HG02870 (cell line): Measurements from ENCODE around the gene SLC6A2.

Experiments
- ATAC-seq: cut with Tn5 transposase; IDR thresholded peaks from one replicate; pipeline ENCODE4 v1.9.1; 2021; ENCODE audit warnings: mild to moderate bottlenecking, moderate library complexity; ENCODE audit not compliant: unreplicated experiment

SLC6A2 gene

DNA sequence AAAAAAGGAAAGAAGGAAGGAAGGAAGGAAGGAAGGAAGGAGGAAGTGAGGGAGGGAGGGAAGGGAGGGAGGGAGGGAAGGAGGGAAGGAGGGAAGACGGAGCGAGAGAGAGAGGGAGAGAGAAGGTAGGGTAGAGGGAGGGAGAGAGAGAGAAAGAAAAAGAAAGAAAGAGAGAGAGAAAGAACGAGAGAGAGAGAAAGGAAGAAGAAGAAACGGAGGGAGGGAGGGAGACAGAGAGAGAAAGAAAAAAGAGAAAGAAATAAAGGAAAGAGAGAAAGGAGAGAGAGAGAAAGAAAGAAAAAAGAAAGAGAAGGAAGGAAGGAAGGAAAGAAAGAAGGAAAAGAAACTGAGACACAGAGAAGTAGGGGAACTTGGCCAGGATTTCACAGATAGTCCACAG is 8.4 kb upstream of the SLC6A2 start:
- no peak for ATAC-seq

DNA sequence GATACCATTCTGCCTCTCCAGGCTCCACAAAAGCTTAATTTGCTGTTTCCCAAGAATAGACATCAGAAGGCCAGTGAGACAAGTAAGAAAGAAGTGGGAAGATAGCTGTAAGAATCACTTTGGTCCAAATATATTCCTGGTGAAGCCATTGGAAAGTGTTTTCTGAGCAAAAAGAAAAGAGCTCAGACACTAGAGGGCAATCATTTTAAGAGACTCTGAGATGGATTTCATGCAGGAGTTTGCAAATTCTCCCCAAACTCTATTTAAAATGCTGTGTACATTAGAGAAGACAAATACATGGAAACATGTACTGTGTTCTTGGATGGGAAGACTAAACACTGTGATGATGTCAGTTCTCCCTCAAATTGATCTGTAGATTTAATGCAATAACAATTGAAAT is 8.0 kb upstream of the SLC6A2 start:
- no peak for ATAC-seq

DNA sequence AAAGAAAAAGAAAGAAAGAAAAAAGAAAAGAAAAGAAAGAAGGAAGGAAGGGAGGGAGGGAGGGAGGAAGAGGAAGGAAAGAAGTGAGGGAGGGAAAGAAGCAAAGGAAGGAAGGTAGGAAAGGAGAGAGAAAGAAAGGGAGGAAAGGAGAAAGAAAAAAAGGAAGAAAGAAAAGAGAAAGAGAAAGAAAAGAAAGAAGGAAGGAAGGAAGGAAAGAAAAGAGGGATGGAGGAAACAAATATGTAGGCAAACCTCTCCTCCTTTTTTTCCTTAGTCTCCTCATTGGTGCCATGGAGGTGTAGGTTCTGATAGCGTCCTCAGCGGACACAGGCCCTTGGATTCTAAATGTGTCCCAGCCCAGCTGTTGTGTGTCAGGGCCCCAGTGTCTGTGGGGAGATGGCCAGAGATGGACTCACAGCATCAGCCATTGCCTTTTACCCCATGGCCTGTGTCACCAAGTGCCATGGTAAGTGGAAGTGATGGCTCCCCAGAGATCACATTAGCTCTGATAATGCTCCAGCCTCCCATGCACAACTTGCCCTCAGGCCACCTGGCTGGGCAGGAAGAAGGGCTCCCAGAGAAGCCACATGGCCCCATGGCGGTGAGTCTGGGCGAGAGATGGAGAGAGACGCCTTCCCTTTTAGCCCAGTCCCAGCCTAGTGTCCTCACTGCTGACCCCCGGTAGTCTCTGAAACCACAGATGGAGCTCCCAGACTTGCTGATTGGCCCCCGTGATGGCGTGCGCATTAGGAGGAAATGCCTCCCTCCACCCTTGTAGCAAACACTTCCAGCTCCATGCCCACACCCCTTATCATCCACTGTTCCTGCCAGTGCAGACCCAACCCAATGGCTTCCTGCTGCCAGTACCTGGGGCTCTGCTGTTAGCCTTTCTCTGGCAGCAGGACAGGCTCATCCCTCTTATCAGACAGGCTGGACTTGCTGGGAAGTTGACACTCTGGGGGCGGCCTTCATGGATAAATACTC is 3.7 kb upstream of the SLC6A2 start:
- ATAC-seq, result no peak

DNA sequence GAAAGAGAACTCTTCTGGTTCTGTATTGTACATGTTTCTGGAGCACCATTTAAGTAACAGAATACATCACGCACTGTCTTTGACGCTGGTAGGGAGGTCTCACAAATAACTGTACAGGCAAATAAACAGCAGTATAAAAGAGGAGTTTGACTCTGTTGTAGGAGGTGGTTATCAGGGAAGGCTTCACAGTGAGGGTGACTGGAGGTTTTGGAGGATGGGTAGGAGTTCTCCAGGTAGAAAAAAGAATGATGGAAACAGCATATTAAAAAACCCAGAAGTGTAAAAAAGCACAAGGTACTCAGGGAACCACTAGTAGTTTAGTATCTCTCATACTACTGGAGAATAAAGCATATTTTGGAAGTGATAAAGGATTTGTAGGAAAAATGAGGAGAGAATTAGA is 2.7 kb upstream of the SLC6A2 start:
- ATAC-seq, result no peak

DNA sequence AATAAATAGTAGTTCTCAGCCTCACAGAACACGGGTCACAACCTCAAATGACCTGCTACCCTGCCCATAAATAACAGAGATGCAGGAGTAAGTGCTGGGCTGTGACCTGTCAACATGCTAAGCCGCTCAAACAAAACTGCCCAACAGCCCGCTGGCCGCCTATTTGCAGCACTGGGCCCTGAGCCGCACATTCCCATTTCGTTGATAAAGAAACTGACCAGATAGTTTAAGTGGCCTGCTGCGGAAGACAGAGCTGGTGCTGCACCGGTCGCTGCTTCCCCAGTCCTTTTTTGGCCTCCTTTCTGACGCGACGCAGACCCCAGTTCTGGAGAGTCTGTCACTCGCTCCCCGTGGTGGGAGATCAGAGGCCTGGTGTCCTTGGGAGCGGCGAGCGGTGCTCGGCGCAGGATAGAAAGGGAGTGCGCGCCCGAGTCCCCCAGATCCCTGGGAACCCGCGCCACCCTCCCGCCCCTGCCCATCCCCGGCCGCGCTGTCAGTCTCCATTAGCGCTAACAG is 349 bp upstream of the SLC6A2 start:
- no peak for ATAC-seq

DNA sequence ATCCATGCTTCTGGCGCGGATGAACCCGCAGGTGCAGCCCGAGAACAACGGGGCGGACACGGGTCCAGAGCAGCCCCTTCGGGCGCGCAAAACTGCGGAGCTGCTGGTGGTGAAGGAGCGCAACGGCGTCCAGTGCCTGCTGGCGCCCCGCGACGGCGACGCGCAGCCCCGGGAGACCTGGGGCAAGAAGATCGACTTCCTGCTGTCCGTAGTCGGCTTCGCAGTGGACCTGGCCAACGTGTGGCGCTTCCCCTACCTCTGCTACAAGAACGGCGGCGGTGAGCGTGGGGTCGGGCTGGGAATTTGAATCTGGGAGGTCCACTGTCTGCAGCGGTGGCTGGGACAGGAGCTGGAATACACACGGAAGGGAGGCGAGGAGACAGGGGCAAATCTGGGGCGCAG is 904 bp downstream of the SLC6A2 start:
- ATAC-seq, result no peak

DNA sequence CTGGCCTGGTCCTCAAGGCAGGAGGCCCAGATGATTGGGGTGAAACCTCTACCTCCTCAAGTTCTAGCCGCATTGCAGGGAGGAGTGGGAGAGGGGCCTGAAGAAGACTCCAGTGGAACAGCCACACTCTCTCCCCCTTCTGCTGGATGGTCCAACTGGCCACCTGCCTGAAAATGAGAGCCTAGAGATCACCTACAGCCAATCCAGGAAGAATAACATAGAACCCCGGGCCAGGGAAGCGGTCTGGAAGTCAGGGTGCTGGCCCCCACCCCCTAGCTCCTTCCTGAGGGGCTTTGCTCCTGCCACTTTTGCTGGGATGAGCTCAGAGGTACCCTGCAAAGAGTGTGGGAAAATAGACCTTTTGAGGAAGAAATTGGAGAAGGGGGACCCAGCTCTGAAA is 1.8 kb downstream of the SLC6A2 start:
- ATAC-seq, result no peak

DNA sequence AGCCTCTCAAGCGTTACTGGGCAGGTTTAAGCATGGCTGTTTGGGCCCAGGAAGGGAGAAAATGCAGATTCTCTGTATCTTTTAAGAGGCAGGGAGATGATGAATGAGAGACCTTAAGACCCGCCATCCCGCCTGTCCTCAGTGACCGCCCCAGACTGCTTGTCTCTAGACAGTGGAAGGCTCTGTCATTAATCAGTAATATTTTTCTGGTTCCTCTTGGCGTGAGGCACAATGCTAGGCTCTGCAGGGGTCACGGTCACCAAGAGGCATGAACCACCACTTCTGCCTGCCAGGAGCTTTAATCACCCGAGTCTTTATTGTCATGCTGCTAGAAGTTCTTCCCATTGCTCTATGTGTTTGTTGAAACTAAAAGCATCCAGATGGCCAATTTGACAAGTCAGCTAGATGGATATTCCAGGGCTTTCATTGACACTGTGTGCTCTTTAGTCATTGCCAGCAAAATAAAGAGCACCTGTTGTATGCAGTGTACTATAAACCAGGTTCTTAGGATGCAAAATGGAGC is 3.2 kb downstream of the SLC6A2 start:
- no peak for ATAC-seq

DNA sequence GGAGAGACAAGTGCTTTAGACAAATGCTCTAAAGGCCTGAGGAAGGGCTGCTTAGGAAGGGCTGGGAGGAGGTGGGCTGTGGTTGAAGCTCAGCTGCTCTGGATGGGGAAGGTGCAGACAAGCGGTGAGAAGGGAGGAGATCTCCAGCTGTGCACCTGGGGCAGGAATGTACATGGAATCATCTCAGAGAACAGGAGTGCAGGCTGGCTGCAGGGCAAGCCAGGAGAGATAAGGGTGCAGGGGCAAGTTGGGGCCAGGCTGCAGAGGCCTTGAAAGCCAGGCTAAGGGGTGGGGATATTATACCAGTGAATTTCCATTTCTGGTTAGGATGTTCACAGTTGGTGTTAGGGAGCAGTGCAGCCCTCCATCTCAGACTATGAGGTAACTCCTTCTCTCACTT is 4.2 kb downstream of the SLC6A2 start:
- ATAC-seq, result no peak

DNA sequence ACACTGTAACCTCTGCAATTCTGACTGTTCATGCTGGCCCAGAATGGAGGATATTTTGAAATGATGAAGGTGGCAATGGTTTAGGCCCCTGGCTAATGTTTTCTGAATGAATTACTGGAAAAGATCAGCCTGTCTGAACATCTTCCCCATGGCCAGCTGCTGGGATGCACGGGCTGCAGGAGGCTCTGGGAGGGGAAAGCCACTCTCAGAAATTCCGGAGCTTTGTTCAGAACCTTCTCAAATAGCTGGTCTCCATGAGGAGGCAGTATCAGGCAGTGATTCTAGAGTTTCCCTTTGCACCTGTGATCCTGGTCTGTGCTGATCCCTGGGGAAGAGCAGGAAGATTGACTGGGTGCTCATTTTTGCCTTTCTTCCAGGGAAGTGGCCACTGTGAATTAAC is 5.0 kb downstream of the SLC6A2 start:
- no peak for ATAC-seq

DNA sequence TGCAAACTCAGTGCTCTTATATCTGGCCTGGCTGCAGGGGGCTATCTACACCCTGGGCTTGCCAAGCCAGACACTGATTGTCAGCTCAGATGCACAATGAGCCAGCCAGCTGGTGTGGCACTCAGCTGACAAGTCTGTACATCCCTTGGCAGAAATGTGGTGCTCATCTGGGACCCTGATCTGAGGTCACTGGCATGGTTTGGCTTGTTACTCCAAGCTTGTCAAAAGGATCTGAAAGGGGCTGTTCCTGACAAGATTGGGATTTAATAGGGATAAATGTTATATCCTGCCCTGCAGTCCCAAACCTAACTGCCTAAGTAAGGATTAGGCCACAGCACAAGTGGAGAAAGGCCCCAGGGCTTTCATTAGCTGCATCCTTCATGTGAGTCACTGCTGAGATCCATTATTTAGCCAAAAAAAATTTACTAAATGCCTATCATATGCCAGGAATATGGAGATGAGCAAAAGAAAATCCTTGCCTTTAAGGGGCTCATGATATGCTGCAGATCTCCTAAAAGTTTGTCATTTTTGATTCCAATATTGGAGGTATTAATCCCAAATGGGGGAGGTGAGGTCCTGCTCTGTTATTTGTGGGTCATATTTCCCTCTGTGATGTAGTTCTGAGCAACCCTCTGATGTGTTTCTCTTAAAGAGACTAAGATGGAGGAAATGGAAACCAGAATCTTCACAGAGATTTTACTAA is 6.3 kb downstream of the SLC6A2 start:
- no peak for ATAC-seq

DNA sequence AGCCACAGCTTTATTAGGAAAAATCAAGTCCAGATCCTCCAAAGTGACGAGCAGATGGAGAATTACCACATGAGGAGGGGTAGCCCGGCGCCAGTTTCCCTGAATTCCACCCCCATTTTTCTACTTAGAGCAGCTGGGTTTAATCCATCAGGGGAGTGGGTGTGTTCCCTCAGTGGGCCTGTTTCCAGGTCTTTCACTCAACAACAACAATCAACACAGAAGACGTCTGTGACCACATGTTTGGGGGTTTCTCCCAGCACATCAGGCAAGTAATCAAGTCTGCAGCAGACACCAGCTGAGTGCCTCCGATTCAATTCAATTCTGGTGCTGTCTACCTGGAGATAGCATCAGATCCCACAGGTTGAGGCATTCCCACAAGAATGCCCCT is 6.8 kb downstream of the SLC6A2 start:
- no peak for ATAC-seq

DNA sequence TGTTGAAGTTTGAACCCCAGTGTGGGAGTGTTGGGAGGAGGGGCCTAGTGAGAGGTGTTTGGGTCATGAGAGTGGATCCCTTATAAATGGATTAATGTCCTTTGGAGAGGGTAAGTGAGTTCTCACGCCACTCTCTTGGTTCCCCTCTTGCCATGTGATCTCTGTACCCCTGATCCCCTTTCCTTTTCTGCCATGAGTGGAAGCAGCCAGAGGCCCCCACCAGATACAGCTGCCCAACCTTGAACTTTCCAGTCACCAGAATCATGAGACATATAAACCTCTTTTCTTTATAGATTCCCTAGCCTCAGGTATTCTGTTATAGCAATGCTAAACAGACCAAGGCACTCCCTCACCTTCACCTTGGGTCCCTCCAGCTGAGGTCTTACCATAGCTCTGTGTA is 7.4 kb downstream of the SLC6A2 start:
- no peak for ATAC-seq

DNA sequence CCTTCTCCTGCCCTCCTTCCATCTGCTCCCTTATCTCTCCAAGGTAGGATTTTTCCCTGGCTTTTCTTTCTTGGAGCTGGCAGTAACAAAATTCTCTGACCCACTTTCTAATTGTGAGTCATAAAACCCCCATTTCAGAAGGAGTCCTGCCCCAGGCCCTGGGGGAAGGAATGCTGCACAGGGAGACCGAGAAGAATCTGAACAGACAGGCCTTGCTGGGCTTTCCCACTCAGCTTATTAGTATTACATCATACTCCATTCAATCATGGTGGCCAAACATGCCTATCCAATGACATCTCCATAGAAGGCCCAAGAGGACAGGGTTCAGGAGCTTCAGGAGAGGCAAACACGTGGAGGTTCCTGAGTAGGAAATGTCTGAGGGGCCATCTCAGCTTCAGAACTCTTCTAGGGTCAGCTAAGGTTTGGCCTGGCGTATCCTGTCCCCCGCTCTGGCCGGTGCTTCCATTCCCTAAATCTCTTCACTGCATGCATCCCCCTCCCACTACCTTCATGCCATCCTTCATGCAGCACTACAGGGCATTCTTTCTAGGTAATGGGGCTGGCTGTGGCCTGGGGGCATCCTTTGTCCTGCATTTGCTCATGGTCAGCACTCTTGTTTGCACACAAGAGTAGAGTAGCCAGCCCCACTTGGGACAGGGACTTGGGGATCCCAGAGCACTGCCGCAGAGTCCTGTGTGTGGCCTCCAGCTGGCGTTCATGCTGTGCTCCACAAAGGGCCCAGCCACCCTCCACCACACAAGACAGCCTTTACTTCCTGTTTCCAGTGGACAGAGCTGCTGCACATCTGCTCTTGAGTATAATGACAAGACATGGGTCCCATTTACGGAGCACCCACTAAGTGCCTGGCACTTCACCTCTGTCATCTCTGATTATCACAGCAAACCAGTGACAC is 8.2 kb downstream of the SLC6A2 start:
- no peak for ATAC-seq

DNA sequence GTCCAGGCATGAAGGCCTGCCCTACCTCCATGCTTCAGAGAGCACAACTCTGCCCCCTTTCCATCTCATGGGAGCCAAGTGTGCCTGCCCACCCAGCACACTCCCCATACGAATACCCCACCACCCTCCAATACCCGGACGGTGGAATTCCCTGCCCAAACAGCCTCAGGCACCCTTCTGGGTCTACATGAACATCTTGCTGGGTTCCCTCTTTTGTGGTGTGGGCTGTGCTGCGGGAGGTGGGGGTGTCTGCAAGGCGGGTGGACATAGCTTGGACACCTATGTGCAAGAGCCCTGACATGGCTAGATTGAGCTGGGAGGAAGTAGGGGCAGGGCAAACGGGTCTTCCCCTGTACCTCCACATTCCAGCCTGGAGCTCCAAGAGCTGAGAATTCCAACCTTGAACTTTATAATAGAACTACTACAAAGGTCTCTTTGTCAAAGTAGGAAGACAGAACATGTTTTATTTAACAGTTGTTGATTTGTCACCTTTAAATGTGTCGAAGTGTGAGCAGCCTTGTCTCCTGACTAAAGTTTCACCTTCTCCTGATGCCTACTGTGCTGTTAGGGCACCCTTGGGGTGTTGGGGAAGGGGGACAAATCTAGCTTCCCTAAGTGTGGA is 9.1 kb downstream of the SLC6A2 start:
- no peak for ATAC-seq

DNA sequence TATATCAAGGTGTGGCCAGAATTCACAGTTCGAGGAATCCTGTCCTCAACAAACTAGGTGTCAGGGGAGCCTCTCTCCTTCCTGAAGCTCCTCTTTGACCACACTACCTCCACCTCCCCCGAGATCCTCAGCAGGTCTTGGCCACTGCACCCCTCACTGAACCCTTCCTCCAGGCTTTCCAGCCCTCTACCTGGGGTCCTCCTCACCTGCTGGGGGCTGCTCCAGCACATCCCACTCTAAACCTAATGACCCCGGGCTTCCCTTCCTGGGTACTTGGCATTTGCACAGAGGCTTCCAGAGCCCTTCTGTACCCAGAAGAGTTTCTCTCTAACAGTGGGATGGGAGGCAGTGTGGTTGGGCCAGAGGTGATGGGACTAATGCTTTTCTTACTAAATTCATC is 9.7 kb downstream of the SLC6A2 start:
- ATAC-seq, result no peak

DNA sequence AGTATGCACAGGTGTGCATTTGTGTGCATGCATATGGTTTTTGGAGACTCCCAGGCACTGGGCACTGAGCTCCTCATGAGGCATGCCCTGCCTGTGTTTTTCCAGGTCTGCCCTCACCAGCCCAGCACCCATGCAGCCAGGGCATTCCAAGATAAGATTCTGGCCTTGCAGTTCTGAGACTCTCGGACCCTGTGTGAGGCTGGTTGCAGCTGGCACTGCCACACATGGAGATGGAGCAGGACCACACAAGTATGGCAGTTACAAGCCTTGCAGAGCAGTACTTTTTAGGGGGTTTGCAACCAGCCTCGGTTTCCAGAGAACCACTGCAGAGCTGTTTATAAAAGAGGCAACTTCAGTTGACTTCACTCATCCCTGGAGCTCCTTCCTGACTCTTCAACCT is 10.2 kb downstream of the SLC6A2 start:
- ATAC-seq, result no peak

DNA sequence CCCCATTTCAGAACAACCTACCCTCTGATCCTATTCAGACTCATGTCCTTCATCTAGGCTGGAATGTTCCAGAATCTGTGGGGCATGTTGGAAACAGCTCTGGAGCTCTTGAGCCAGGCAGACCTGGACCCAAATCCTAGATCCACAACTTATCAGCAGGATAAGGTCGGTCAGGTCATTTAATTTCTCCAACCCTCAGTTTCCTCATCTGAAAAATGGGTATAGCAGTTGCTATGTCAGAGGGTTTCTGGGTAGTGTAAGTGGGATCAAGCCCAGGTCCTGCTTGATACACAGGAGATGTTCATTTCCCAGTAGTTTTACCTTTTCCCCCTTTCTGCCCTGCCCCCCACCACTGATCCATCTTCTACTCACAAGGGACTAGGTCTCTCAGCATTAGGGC is 12.0 kb downstream of the SLC6A2 start:
- no peak for ATAC-seq

DNA sequence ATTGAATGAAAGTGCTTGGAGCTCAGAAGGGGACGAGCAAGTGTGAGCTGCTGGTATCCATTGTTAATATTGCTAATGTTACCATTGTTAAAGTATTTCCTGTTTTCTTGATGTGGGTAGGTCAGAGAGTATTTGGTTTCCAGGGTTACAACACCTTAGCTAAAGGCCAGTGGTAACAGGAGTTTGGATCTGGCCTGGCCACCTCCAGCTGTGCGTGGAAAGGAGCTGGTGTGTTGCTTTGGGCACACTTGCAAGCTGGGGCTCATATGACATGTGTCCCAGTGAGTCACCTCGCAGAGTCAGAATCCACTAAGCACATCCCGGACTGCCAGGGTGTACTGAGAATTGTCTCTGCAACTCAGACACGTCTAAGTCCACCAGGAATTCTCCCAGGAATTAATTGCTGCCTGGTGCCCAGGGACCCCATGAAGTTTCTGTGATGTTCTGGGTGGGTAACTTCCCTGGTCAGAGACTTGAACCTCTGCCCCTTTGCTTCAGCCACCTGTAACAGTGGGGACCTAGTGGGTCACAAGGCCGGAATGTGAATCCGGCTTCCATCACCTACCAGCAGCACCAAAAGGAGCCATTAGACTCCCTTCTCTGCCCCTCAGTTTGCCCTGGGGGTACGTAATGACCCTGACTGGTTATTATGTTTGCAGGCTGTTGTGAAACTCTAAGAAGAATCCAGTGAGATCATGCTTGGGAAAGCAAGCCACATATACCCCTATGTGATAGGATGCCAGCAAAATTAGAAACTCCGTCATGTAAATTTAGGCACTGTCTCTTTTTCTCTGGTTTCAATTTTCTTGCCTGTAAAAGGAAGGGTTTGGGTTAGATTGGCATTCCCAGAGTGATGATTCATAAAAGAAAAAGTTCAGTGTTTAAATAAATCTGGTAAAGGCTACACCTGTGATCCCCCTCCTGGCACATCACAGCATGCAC is 12.8 kb downstream of the SLC6A2 start:
- no peak for ATAC-seq
